ENCODE measurements around the gene GALNT3. TPM values are rescaled to one million over a fixed set of nuclear protein-coding genes. Genes with fewer than 3 reads are reported as not detected.

Gene GALNT3
- total and polyA plus RNA-seq, 12 donors, result 0.55 to 5.5 (median 1.5) TPM; not detected in 1

GRCh38 chr2:165706960-165707487 lies 87.0 kb downstream of the GALNT3 start:
- Histone ChIP-seq H3K36me3 (replicated peaks in 1 of 2) (no peaks in the 10 kb centered on the region), H3K4me1 (replicated peaks in 1 of 2) (no peaks in the 10 kb centered on the region), H3K9me3 (replicated peaks in 1 of 3) (no peaks in the 10 kb centered on the region), H3K4me3 (no peak overlapping the region), H3K27ac (no peak overlapping the region), H3K27me3 (no peaks in the 10 kb centered on the region)
- DNase-seq, result no peak
- no peak for TF ChIP-seq POLR2A (IDR thresholded peaks at IDR 0.05)
- TF ChIP-seq CTCF (IDR thresholded peaks at IDR 0.05), result no peak
- intact Hi-C loops (cut with DNase I), result no loop called here
- WGBS, 4 donors, result 72 to 80% (median 78%) methylated on average over 3 of the region's 3 CpGs

GRCh38 chr2:165701147-165701546 lies 92.9 kb downstream of the GALNT3 start:
- H3K27ac ChIP-seq, result no peak overlapping the region
- no peaks in the 10 kb centered on the region for H3K9me3 ChIP-seq (replicated peaks in 1 of 3)
- H3K4me1 ChIP-seq (replicated peaks in 1 of 2), result no peaks in the 10 kb centered on the region
- 71 to 76% (median 71%) methylated on average over 6 of the region's 6 CpGs for WGBS, 4 donors
- intact Hi-C loops (cut with DNase I), result no loop called here
- no peak overlapping the region for H3K4me3 ChIP-seq
- no peaks in the 10 kb centered on the region for H3K27me3 ChIP-seq
- no peaks in the 10 kb centered on the region for H3K36me3 ChIP-seq (replicated peaks in 1 of 2)
- TF ChIP-seq CTCF (IDR thresholded peaks at IDR 0.05), result no peak
- TF ChIP-seq POLR2A (IDR thresholded peaks at IDR 0.05), result no peak
- no peak for DNase-seq

- H3K4me3 ChIP-seq, result no peak overlapping the region
- no peak overlapping the region for H3K27ac ChIP-seq
- DNase-seq, result no peak
- intact Hi-C loops (cut with DNase I), result no loop called here
- no peaks in the 10 kb centered on the region for H3K4me1 ChIP-seq (replicated peaks in 1 of 2)
- no peaks in the 10 kb centered on the region for H3K36me3 ChIP-seq (replicated peaks in 1 of 2)
- WGBS, 4 donors, result 56 to 75% (median 66%) methylated on average over 5 of the region's 5 CpGs
- no peaks in the 10 kb centered on the region for H3K9me3 ChIP-seq (replicated peaks in 1 of 3)
- TF ChIP-seq CTCF (IDR thresholded peaks at IDR 0.05), result no peak
- no peak for TF ChIP-seq POLR2A (IDR thresholded peaks at IDR 0.05)
- no peaks in the 10 kb centered on the region for H3K27me3 ChIP-seq
Measured at GRCh38 chr2:165700531-165700930, 93.5 kb downstream of the GALNT3 start.

GRCh38 chr2:165699946-165700345 lies 94.1 kb downstream of the GALNT3 start:
- Histone ChIP-seq H3K4me1 (replicated peaks in 1 of 2) (no peaks in the 10 kb centered on the region), H3K9me3 (replicated peaks in 1 of 3) (no peaks in the 10 kb centered on the region), H3K36me3 (replicated peaks in 1 of 2) (no peaks in the 10 kb centered on the region), H3K27ac (no peak overlapping the region), H3K4me3 (no peak overlapping the region), H3K27me3 (no peaks in the 10 kb centered on the region)
- TF ChIP-seq CTCF (IDR thresholded peaks at IDR 0.05), result no peak
- no peak for TF ChIP-seq POLR2A (IDR thresholded peaks at IDR 0.05)
- WGBS, 4 donors, result 72 to 94% (median 80%) methylated on average over 2 of the region's 2 CpGs
- DNase-seq, result no peak
- intact Hi-C loops (cut with DNase I), result loop anchor here (5.0 kb wide), 2 partner anchors 293 to 298 kb away; no protein-coding TSS in a partner anchor

Data from adrenal gland (tissue), 12 donors.